C4-2B (cell line): ENCODE data around the gene SLC9B1.
A peak's percentile ranks its signal among the peaks of the same experiment; 100 is the strongest.

Experiments
- H3K27ac ChIP-seq: fragments of 450-650 bp; 2 replicates; pipeline ENCODE4 v1.5.1; 2017
- CTCF ChIP-seq: fragments of 450-650 bp; conservative IDR thresholded peaks from 2 replicates; pipeline ENCODE4 v1.5.1; 2017; ENCODE audit warnings: mild to moderate bottlenecking
- ZFX ChIP-seq: fragments of 450-650 bp; IDR thresholded peaks from 2 replicates; pipeline ENCODE4 v1.6.1; 2017

SLC9B1 gene

DNA sequence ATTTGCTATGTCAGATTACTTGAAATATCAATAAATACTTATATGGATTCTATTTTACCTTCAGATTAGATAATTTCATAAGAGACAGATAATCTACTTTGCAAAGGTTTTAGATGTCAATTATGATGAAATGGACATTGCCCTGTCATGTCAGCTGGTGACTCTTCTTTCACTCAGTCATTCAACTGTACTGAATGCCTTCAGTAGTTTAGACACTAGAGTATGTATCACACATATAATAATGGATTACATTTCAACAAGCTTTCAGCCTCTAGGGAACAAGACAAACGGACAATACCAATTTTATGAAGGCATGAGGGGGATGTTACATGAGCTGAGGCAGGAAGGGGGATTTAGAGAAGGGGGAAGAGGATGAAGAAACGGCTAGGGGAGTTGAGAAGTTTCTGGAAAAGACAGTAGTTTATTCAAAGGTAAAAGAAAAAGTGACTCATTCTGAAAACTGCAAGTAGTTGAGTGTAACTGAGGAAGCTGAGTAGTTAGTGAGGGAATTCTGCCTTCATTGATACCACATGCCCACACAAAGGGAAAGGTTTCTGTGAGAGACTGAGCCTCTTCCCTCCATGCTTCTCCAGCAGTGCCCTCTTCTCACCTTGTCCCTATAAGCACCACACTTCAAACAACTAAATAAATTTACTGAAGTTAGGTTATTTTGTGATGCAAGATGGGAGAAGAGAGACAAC lies 31.4 kb upstream of the SLC9B1 start:
- no peak for TF ChIP-seq ZFX
- TF ChIP-seq CTCF = no peak
- no peak overlapping the region for H3K27ac ChIP-seq

GRCh38 chr4:103046416-103047290 lies 27.1 kb upstream of the SLC9B1 start:
- TF ChIP-seq CTCF = peak; percentile 70
- no peak for TF ChIP-seq ZFX
- H3K27ac ChIP-seq = no peak overlapping the region

DNA sequence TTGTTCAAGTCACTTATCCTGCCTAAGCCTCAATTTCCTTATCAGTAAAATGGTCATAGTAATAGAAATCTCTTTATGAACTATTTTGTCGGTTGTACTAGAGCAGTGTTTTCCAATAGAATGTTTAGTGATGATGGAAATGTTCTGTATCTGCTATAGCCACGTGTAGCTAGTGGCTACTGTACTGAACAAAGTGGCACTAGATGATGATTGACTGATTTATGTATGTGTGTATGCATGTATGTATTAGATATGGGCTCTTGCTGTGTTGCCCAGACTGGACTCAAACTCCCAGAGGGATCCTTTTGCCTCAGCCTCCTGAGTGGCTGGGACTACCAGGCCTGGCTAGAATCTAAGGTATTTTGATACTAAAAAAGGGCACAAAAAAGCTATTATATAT lies 24.7 kb upstream of the SLC9B1 start:
- no peak overlapping the region for H3K27ac ChIP-seq
- TF ChIP-seq ZFX = no peak
- no peak for TF ChIP-seq CTCF

DNA sequence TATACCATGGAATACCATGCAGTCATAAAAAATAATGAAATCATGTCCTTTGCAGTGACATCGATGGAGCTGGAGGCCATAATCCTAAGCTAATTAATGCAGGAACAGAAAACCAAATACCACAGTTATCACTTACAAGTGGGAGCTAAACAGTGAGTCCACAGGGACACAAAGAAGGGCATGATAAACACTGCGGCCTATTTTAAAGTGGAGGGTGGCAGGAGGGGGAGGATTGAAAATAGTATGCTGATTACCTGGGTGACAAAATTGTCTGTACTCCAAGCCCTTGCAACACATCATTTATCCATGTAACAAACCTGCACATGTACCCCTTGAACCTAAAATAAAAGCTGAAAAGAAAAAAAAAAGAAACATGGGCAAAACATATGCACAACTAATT lies 16.7 kb upstream of the SLC9B1 start:
- TF ChIP-seq ZFX (no peak), CTCF (no peak)
- H3K27ac ChIP-seq = no peak overlapping the region

DNA sequence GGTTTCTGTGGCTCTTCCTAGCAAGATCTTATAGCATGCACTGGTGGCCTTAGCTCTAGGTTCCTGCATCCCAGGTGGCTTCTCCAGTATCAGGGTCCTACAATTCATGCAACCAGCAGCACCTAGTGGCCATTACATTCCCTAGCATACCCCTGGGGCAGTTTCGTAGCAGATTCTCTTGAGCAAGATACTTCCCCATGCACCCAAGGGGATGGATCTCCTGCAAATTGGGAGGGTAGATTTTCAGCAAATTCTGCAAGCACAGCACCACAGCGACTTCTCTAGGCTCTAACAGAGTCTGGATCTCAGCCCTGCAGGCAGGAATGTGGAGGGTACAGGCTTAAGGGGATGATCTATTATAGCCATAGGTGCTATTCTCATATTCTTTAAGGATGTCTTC lies 13.1 kb upstream of the SLC9B1 start:
- H3K27ac ChIP-seq = no peak overlapping the region
- TF ChIP-seq ZFX = no peak
- peak; percentile 61 for TF ChIP-seq CTCF

- H3K27ac ChIP-seq = no peak overlapping the region
- TF ChIP-seq ZFX (no peak), CTCF (no peak)
Measured at GRCh38 chr4:103030791-103031190, 11.3 kb upstream of the SLC9B1 start.

DNA sequence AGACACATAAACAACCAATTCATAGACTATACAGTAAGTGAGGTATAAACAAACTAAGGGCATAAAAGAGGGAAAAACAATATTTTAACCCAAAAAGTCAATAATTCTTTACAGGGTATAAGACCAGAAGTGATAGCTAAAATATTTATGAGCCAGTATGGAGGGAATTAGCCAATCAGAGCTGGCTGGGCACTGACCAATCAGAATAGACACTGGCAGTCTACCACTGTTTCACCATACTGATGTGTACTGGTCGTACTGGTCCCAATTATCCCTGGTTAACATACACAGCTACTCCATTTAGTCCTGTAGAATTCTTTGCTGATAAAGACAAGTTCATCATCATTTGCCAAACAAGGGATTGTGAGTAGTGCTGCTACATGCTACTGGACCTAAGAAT lies 9.8 kb upstream of the SLC9B1 start:
- H3K27ac ChIP-seq = no peak overlapping the region
- TF ChIP-seq ZFX (no peak), CTCF (no peak)
